8988T (cell line): Measurements from ENCODE around the gene SMPD3.

Experiments
- DNase-seq: peaks from one replicate; pipeline ENCODE4 v3.0.0; 2011

The SMPD3 gene

DNA sequence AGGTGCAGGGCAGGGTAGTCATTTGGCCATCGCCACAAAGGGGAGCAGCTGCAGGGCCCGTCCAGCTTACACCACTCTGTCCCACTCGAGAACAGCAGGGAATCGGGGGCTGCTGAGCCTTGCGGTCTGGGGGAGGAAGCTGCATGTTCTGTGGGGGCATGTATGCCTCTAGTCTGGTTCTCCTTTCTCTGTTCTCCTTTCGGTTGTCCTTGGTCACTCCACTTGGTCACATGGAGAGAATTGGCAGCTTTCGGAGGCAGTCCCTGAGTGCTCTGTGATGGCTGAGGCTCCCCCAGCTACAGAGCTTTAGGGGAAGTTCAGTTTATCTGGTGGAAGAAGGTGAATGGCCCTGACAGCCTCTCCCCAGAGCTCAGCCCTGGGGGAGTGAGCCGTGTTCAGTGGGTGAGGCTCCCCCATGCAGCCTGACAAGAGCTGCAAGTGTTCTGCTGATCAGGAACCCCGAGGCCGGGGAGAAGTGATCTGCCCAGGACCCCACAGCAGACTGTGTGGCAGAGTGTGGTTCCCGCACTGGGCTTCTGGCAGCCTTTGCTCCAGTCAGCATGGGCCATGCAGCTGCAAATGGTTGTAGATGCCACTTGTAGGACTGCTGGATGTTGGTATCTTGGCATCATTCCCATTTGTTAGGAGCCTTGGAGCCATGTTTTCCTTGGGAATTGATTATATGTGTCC is 22.3 kb upstream of the SMPD3 start:
- no peak for DNase-seq

- no peak for DNase-seq
Measured at GRCh38 chr16:68469796-68470460, 21.6 kb upstream of the SMPD3 start.

DNA sequence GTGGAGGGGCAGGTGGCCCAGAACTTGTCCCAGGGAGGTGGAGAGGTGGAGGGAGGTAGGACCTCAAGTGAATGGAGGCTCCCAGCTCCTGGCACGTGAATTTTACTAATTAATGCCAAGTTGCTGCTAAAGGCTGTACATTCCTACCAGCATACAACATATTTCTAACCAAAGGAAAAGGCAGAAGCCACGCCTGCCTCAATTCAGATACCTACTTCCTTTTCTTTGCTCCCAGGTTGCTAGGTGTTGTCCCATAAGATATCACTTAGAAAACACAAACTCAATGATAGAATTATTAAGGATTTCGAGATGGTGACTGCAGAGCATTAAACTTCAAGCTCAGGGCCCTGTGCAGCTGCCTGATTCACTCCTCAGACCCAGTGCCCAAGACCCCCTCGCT is 20.5 kb upstream of the SMPD3 start:
- no peak for DNase-seq

GRCh38 chr16:68466174-68466573 is 17.9 kb upstream of the SMPD3 start:
- no peak for DNase-seq

DNA sequence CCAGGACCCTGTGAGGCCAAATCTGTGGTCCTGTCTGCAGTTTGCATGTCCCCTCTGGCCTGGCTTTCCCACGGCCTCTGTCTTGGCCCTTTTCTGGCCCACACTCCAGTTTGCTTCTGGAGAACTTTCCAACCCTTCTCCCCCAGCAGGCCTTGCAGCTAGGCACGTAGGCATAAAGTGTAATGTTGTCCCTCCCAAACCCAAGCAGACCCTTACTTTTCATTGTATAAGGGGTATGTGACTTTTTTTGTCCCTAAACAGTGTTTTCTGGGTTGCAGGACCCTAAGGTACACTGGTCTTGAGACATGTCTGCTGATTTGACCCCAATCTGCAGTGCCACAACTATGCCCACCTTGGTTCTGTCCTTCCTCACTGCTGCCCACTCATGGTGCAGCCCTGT is 15.6 kb upstream of the SMPD3 start:
- DNase-seq, result no peak

DNA sequence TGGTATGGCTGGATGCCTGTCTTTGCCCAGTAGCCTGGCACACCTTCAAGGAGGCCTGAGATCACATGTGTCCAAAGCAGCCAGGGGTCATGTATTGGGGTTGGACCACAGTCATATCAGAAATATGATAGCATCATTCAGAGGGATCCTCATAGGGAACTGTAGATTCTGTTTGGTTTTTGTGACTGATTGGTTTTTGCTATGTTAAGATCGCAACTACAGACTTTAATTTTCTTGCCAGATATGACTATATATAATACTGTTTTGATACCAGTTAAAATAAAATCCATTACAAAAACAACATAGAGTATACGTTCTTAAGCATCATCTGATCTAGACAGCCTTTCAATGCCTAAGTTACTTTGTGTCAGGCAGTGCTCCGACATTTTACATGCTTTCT is 11.8 kb upstream of the SMPD3 start:
- DNase-seq, result no peak

- DNase-seq, result no peak
Measured at GRCh38 chr16:68459457-68459856, 11.1 kb upstream of the SMPD3 start.

DNA sequence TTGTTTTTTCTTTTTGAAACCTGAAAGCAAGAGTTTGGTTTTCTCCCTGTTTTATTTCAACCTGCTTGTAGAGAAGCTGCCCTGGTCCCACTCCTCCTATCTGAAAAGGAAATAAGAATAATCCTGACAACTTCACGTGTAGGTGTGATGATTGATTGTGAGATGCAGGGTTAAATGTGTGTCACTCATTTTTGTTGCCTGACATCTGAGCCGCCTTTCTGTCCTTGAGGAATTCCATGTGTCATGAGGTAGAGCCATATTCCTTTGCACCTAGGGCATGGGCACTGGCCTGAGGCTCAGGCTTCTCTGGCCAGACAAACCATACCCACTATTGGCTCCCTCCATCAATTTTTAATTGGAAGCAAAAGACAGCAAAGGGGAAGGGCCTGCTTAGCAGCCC is 10.2 kb upstream of the SMPD3 start:
- DNase-seq, result no peak

DNA sequence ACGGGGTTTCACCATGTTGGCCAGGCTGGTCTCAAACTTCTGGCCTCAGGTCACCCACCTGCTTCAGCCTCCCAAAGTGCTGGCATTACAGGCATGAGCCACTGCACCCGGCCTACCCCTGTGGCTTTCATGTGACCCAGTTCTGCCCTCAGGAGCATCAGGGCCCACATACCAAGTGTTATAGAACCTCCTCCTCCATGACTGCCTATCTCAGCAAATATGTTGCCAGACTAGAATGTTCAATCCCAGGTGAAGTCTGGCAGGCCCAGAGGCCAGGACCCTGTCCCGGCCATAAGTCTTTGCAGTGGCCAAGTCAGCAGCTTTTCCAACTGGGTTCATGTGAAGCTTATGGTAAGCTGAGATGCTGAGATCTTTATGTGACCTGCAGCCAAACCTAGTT is 9.8 kb upstream of the SMPD3 start:
- DNase-seq, result no peak

DNA sequence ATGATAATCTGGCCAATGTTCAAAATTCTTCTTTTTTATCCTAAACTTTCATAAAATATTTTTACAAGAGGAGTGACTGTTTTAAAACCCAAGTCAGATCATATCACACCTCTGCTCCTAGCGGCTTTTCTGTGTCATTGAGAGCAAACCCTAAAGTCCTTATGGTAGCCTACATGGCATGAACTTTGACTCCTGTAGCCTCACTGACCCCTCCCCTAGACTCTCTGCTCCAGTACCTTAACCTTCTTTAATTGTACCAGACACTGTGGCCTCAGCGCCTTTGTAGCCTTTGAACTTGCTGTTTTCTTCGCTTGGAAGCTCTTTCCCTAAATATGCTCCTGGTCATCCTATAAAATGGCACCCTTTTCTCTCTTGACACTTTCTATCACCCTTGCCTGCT is 7.3 kb upstream of the SMPD3 start:
- no peak for DNase-seq

GRCh38 chr16:68454920-68455435 is 6.7 kb upstream of the SMPD3 start:
- DNase-seq, result no peak

- no peak for DNase-seq
Measured at GRCh38 chr16:68453816-68454215, 5.5 kb upstream of the SMPD3 start.

- no peak for DNase-seq
Measured at GRCh38 chr16:68452176-68452575, 3.9 kb upstream of the SMPD3 start.

GRCh38 chr16:68451676-68452075 is 3.4 kb upstream of the SMPD3 start:
- DNase-seq, result no peak

- no peak for DNase-seq
Measured at GRCh38 chr16:68450741-68451255, 2.5 kb upstream of the SMPD3 start.

DNA sequence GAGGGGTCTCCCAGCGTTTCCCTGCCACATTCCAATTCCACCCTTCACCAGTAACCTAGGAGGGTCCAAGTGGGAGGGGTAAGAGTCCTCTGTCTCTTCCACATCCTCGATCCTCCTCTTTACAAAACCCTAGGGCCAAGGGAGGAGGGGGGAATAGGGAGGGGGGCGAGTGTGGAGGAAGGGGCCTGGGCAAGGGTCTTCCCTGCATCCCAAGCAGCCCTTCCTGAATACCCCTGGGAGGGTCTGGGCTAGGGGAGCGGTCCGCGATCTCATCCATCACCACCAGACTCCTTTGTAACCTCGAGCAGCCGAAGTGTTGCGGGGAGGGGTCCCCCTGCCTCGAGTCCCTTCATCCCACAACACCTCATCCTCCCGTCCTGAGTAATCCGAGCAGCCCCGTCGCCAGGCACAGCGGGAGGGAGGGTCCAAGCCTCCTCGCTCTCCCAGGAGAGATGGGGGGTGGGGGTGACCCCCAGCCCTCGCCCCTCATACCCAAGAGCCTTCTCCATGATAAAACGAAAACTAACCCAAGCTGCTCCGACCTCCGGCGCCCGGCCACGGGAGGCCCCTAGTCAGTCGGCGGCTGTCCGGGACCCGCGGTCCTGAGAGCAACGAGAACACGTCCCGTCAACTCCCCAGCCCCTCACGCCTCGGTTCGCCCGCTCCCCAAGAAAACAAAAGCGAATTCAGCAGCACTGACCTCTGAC is 502 bp downstream of the SMPD3 start:
- DNase-seq, result no peak

GRCh38 chr16:68446681-68447652 is 1.3 kb downstream of the SMPD3 start:
- DNase-seq, result no peak

DNA sequence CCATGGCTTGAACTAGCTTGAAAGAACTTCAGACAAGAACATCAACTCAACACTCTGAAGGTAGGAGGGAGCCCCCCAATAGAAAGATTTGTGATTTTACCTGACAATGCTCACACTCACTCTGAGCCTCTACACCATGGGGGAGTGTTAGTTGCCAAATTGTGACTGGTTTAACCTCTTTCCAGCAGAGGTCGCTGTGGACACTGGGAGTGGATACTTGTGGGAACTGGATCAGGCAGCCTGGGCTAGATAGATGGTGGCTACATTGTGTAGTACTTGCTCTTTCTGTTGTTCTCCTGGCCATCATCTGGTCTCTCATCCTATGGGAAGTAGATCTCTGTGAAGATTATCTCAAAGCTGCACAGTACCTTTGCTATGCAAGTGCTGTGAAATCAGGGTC is 2.9 kb downstream of the SMPD3 start:
- peak; percentile 81 for DNase-seq

GRCh38 chr16:68444056-68444657 is 4.2 kb downstream of the SMPD3 start:
- no peak for DNase-seq

DNA sequence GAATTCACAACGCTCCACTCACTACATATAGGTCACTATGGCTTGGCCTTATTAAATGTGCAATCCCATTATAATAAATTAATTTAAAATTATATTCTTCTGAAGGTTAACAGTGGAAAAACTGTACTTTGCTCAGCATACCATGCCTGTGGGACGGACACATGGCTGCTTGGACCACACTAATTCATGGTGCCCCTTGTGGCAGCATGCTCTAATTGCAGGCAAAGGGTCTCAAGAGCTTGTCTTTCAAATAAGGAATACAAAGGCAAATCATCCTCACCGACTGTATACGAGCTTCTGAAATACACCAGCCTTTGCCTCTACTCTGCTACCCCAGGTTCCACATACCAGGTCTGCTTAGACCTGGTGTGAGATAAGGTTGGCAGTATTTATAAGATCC is 11.7 kb downstream of the SMPD3 start:
- no peak for DNase-seq

DNA sequence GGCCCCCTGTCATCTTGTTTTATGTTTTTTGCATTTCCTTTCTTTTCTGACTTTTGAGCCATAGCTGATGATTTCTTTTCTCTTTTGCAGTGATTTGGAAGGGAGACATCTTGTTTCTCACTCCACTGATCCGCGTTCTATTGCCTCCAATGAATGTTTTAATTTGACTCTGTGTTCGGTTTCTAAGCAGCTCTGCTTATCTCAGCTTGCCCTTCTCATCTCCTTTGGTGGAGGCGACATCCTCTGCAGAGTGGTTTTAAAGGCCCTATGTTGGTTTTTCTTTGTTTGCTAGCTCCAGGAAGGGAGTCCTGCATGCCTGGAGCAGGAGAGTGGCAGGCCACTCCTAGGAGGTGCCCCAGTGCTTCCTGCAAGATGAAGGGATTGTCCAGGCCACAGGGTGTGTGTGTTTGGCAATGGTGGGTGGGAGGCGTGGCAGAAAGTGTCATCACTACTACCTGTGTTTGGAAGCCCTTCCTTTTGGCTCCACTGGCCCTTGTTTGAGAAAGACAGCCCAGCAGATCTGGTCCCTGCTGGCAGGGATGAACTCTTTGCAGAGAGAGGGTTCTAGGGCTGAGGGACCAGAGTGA is 13.6 kb downstream of the SMPD3 start:
- no peak for DNase-seq

DNA sequence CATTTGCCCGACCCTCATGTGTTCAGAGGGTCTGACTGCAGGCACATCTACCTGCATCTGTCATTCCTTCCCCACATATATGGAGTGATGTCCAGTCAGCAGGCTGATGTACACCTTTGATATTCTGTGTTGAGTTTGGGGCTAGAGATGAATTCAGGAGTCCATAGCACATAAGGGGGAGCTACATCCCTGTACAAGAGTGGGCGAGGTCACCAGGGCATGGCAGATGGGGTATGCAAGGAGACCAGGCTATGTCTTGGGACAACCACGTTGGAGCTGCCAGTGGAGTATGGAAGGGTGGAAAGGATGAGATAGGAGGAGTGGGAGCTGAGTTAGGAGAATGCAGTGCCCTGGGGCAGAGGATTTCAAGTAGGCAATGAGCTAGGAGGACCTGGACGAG is 15.0 kb downstream of the SMPD3 start:
- no peak for DNase-seq
